Endothelial cell of umbilical vein (primary cell): ENCODE measurements around the gene INHBB. TPM values are rescaled to one million over a fixed set of nuclear protein-coding genes. Genes with fewer than 3 reads are reported as not detected.

Experiments
- BruUV-seq: library from RNA; stranded (reverse); fragments of 400-500 nt; replicated peaks from 2 replicates; lab custom pipeline; 2021; lab: Mats Ljungman, UMichigan
- CTCF ChIA-PET: fragments of 300-600, 350-600 bp; sonication (Branson Sonifier 250); formaldehyde crosslinking; loops from one replicate; lab custom pipeline; 2021; ENCODE audit warnings: antibody characterized with exemption, inconsistent platforms; lab: Charles Lee
- POLR2A ChIA-PET: fragments of 300-600, 350-600 bp; sonication (Branson Sonifier 250); formaldehyde crosslinking; loops from one replicate; lab custom pipeline; 2021; ENCODE audit warnings: antibody characterized with exemption, inconsistent platforms; lab: Charles Lee
- DNase-seq: peaks from one replicate; pipeline ENCODE4 v3.0.0-alpha.2; 2011; ENCODE audit warnings: low read depth, low spot score
- FAIRE-seq: peaks from 2 replicates; lab custom pipeline; 2011; peaks lifted over from hg19 to GRCh38; lab: Jason Lieb, UNC
- H2AFZ ChIP-seq: 2 replicates; pipeline ENCODE4 v1.6.0; 2012; ENCODE audit warnings: low read depth, low read length, control low read depth, inconsistent platforms
- H3K27ac ChIP-seq: 2 replicates; pipeline ENCODE4 v1.5.1; 2011; ENCODE audit warnings: low read depth, mild to moderate bottlenecking, control low read depth, low read length, moderate library complexity; ENCODE audit not compliant: insufficient read depth
- H3K27me3 ChIP-seq, 2 experiments: 2 replicates each; pipeline versions ENCODE4 v1.6.0 to v1.6.1; 2011; ENCODE audit warnings: low read length in 2 of 2, mixed read lengths in 1 of 2; ENCODE audit not compliant: control insufficient read depth in 2 of 2, insufficient read depth in 2 of 2
- H3K36me3 ChIP-seq, 2 experiments: 2 replicates in 1 of 2; 3 replicates in 1 of 2; pipeline ENCODE4 v1.5.1; 2011; ENCODE audit warnings: low read length in 2 of 2, mild to moderate bottlenecking in 1 of 2, moderate library complexity in 1 of 2; ENCODE audit not compliant: control insufficient read depth in 2 of 2, insufficient read depth in 2 of 2; ENCODE audit errors: extremely low read depth in 1 of 2
- H3K4me1 ChIP-seq: 3 replicates; pipeline ENCODE4 v1.5.1; 2011; ENCODE audit warnings: mild to moderate bottlenecking, low read length; ENCODE audit not compliant: control insufficient read depth, insufficient read depth; ENCODE audit errors: extremely low read depth
- H3K4me2 ChIP-seq: 2 replicates; pipeline ENCODE4 v1.6.1; 2011; ENCODE audit warnings: low read length, control low read depth, mixed read lengths; ENCODE audit not compliant: insufficient read depth
- H3K4me3 ChIP-seq, 3 experiments: fragments of 200-600 bp in 1 of 3; sonication (generic), shearing (Covaris generic) in 1 of 3; replicated peaks in 1 of 3; 2 replicates each; pipeline ENCODE4 v1.5.1; 2011 to 2016; ENCODE audit warnings: control low read depth in 3 of 3, low read length in 3 of 3, mild to moderate bottlenecking in 2 of 3, inconsistent platforms in 1 of 3, low read depth in 1 of 3, moderate library complexity in 1 of 3; ENCODE audit not compliant: insufficient read depth in 1 of 3
- H3K79me2 ChIP-seq: 2 replicates; pipeline ENCODE4 v1.6.0; 2012; ENCODE audit warnings: low read length, inconsistent platforms; ENCODE audit not compliant: control insufficient read depth, insufficient read depth
- H3K9ac ChIP-seq: replicated peaks from 2 replicates; pipeline ENCODE3; 2011; ENCODE audit warnings: low read length, control low read depth; ENCODE audit not compliant: insufficient read depth; ENCODE audit errors: extremely low read depth
- H3K9me1 ChIP-seq: replicated peaks from 3 replicates; pipeline ENCODE4 v1.6.0; 2011; ENCODE audit warnings: mild to moderate bottlenecking, low read length; ENCODE audit not compliant: control insufficient read depth, insufficient read depth; ENCODE audit errors: extremely low read depth
- H3K9me3 ChIP-seq: replicated peaks from 2 replicates; pipeline ENCODE4 v1.5.1; 2012; ENCODE audit warnings: low read length, inconsistent platforms; ENCODE audit not compliant: control insufficient read depth, insufficient read depth
- H4K20me1 ChIP-seq: replicated peaks from 2 replicates; pipeline ENCODE3; 2011; ENCODE audit warnings: mild to moderate bottlenecking, low read length; ENCODE audit not compliant: control insufficient read depth, insufficient read depth; ENCODE audit errors: extremely low read depth
- CTCF ChIP-seq, 2 donors: IDR thresholded peaks; 1 replicate in 1 of 2; 2 replicates in 1 of 2; pipeline ENCODE4 v1.5.1; 2011; ENCODE audit warnings: low read length in 2 of 2, mild to moderate bottlenecking in 2 of 2, moderate library complexity in 2 of 2, control low read depth in 1 of 2, inconsistent platforms in 1 of 2, low read depth in 1 of 2; ENCODE audit not compliant: insufficient read depth in 1 of 2; ENCODE audit errors: extremely low read depth in 1 of 2
- EZH2 ChIP-seq: IDR thresholded peaks from 2 replicates; pipeline ENCODE4 v1.6.1; 2012; ENCODE audit warnings: borderline replicate concordance, low read depth, mild to moderate bottlenecking, moderate library complexity, low read length, inconsistent platforms; ENCODE audit not compliant: severe bottlenecking
- FOS ChIP-seq: IDR thresholded peaks from 2 replicates; pipeline ENCODE4 v1.6.1; 2011; ENCODE audit warnings: mild to moderate bottlenecking, low read length, moderate library complexity, borderline replicate concordance; ENCODE audit not compliant: insufficient read depth
- GATA2 ChIP-seq: IDR thresholded peaks from 2 replicates; pipeline ENCODE4 v1.7.0; 2011; ENCODE audit warnings: low read depth, mild to moderate bottlenecking, moderate library complexity, mixed read lengths, low read length; ENCODE audit not compliant: insufficient read length, insufficient read depth
- JUN ChIP-seq: IDR thresholded peaks from 2 replicates; pipeline ENCODE4 v1.6.1; 2011; ENCODE audit warnings: borderline replicate concordance, low read depth; ENCODE audit not compliant: insufficient read length, insufficient read depth
- MAX ChIP-seq: IDR thresholded peaks from 2 replicates; pipeline ENCODE4 v1.6.1; 2011; ENCODE audit not compliant: insufficient read depth, insufficient read length
- MYC ChIP-seq: IDR thresholded peaks from one replicate; pipeline ENCODE4 v1.6.1; 2011; ENCODE audit warnings: mild to moderate bottlenecking, low read depth, low read length
- POLR2A ChIP-seq: IDR thresholded peaks from 2 replicates; pipeline ENCODE4 v1.6.1; 2012; ENCODE audit warnings: low read depth, mild to moderate bottlenecking, control low read depth, low read length
- POLR2AphosphoS5 ChIP-seq: IDR thresholded peaks from 2 replicates; pipeline ENCODE4 v1.6.1; 2012; ENCODE audit warnings: low read depth, mild to moderate bottlenecking, control low read depth, low read length, moderate library complexity; ENCODE audit not compliant: insufficient read depth
- dilution Hi-C: fragments of 300-500 bp; cut with MboI; formaldehyde crosslinking; loops from one replicate; pipeline ENCODE4 v1.15.0; 2019; ENCODE audit warnings: low sequenced_read_pairs; ENCODE audit not compliant: extremely low pct_ligation_motif_present
- intact Hi-C: fragments of 100-400 bp; cut with micrococcal nuclease; formaldehyde crosslinking; loops from one replicate; pipeline ENCODE4 v1.10.0; 2022
- polyA plus RNA-seq, 4 experiments: library from polyadenylated mRNA; depleted of rRNA in 3 of 4; stranded (reverse) in 3 of 4; unstranded in 1 of 4; fragments of >200 nt; gene quantifications; 2 replicates each; pipeline versions ENCODE4 v1.2.1 to v1.2.3, GENCODE V29; 2011 to 2012; ENCODE audit warnings: missing spikeins in 1 of 4
- total RNA-seq: library from RNA; stranded (reverse); gene quantifications from 2 replicates; pipeline ENCODE4 v1.2.3, GENCODE V29; 2021

INHBB gene
- total and polyA plus RNA-seq, 2 donors (not counting 3 experiments of a cell fraction or from before 2014, with no cell fraction given), result 0.11 to 1.8 TPM

GRCh38 chr2:120331903-120332302 is 14.0 kb upstream of the INHBB start:
- no peaks in the 10 kb centered on the region for H3K9me3 ChIP-seq
- ChIA-PET POLR2A (no interaction called here), CTCF (interaction anchor here (1.1 to 1.6 kb wide), 4 partner anchors 11 to 349 kb away, joined by 3 to 8 read pairs (median 4); no protein-coding TSS in a partner anchor)
- H3K4me3 ChIP-seq, result no peak overlapping the region
- TF ChIP-seq MYC, result no peak
- TF ChIP-seq CTCF (IDR thresholded peaks at IDR 0.05; ENCODE audit: extremely low read depth in 1 of 2, insufficient read depth in 1 of 2, low read depth in 1 of 2, low read length in 2 of 2), result no peak
- TF ChIP-seq MAX, result no peak
- TF ChIP-seq JUN, result no peak
- TF ChIP-seq POLR2AphosphoS5, result no peak
- no peak for TF ChIP-seq GATA2
- TF ChIP-seq POLR2A, result no peak
- TF ChIP-seq FOS, result no peak
- TF ChIP-seq EZH2, result no peak
- FAIRE-seq, result no peak
- H3K27ac ChIP-seq, result no peak overlapping the region
- no peak overlapping the region for H2AFZ ChIP-seq
- no TSS peak for BruUV-seq
- peaks cover 2 to 9% of the 10 kb centered on the region in 2 experiments for H3K27me3 ChIP-seq
- DNase-seq, result no peak
- H3K9ac ChIP-seq, result no peak overlapping the region
- H4K20me1 ChIP-seq, result no peaks in the 10 kb centered on the region
- H3K9me1 ChIP-seq, result no peaks in the 10 kb centered on the region
- H3K4me2 ChIP-seq, result no peak overlapping the region
- dilution Hi-C loops, result no loop called here
- H3K36me3 ChIP-seq, result no peaks in the 10 kb centered on the region
- H3K79me2 ChIP-seq, result no peaks in the 10 kb centered on the region
- intact Hi-C loops, result no loop called here
- H3K4me1 ChIP-seq, result no peaks in the 10 kb centered on the region
